Measurements from ENCODE around the gene LMO7.

The LMO7 gene

DNA sequence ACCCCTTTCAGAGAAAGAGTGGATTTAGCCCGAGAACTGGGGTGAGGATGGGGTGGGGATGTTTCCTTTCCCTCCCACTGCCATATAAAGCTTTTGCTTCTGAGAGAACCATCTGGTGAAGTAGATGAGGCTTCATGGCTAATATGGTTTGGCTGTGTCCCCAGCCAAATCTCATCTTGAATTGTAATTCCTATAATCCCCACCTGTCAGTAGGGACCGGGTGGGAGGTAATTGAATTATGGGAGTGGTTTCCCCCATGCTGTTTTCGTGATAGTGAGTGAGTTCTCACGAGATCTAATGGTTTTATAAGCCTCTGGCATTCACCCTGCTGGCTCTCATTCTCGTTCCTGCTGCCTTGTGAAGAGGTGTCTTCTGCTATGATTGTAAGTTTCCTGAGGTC is 270.9 kb downstream of the LMO7 start:
- DNase-seq = no peak

DNA sequence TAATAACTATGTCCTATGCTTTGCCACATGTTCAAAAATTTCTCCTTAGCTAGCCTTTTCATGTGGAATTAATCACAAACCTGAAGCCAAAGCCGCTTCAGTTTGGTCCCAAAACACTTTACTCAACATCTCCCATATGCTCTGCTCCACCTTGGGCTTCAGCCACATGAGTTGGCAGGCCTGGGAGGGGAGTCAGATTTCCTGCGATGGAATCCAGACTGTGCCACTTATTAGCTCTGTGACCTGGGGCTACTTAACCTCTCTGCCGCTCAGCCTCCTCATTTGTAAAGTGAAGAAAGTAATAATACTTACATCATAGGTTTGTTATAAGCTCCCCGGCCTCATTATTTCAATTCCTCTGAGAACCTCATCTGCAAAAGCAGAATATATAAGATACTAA is 272.0 kb downstream of the LMO7 start:
- no peak for DNase-seq
